Measurements from ENCODE around the gene CNTF.

The CNTF gene

DNA sequence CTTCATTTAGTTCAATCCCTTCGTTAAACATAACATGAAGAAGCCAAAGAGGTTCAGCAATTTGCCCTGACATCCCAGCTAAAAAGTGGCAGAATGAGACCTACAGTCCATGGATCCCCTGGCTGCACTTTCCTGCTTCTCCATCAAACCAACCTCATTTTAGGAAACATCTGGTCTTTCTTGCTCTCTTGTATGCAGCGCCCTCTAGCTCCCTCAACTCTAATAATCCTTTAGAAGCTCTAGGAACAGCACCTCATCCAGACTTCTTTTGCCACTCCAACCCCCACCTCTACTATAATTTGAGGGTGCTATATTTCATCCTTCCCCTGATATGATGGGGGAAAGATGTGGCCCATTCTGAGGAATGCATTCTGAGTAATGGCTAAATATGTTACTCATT lies 7.4 kb downstream of the CNTF start:
- DNase-seq (ENCODE audit: low read depth) = peak; percentile 72
- TF ChIP-seq, protein P1, sequence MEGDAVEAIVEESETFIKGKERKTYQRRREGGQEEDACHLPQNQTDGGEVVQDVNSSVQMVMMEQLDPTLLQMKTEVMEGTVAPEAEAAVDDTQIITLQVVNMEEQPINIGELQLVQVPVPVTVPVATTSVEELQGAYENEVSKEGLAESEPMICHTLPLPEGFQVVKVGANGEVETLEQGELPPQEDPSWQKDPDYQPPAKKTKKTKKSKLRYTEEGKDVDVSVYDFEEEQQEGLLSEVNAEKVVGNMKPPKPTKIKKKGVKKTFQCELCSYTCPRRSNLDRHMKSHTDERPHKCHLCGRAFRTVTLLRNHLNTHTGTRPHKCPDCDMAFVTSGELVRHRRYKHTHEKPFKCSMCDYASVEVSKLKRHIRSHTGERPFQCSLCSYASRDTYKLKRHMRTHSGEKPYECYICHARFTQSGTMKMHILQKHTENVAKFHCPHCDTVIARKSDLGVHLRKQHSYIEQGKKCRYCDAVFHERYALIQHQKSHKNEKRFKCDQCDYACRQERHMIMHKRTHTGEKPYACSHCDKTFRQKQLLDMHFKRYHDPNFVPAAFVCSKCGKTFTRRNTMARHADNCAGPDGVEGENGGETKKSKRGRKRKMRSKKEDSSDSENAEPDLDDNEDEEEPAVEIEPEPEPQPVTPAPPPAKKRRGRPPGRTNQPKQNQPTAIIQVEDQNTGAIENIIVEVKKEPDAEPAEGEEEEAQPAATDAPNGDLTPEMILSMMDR (IDR thresholded peaks at IDR 0.05; ENCODE audit: low read length, missing control alignments) = peak; percentile 75
- H3K4me3 ChIP-seq (replicated peaks; ENCODE audit: low read depth, low read length) = no peak overlapping the region

DNA sequence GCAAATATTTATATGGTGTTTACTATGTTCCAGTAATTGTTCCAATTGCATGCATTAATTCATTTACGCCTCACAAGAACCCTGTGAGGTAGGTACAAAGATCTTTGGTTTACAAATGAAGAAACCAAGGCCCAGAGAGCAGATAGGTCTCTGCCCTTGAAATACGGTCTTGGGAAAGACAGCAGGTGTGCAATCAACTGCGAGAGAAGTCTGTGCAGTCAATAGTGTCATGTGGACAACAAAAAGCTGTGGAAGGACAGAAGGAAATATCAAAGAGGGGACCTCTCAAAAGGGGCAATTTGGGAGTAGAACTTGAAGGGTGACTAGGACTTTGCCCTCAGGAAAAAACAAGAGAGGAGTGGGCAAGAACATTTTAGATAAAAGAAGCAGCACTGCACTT lies 8.9 kb downstream of the CNTF start:
- TF ChIP-seq, protein P1 (IDR thresholded peaks at IDR 0.05; ENCODE audit: low read length, missing control alignments) = no peak
- no peak overlapping the region for H3K4me3 ChIP-seq (replicated peaks; ENCODE audit: low read depth, low read length)

DNA sequence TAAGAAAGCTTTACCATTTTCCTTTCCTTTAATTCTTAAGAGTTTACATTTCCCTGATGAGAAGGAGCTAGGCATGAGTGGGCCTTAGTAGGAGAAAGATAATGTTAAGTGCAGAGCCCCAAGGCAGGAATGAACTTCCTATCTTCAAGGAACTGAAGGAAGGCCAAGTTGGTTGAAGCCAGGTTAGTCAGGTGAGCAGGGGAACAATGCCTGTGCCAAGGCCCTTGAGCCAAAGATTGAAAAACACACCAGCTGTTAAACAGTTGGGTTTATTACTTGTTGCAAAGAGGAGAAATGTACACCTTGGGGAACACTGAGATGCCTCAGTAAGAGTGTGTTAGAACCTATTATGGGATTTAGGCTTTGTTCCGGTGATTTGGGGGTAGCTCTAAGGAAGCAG lies 10.0 kb downstream of the CNTF start:
- TF ChIP-seq, protein P1 (IDR thresholded peaks at IDR 0.05; ENCODE audit: low read length, missing control alignments) = no peak
- no peak for DNase-seq (ENCODE audit: low read depth)
- no peak overlapping the region for H3K4me3 ChIP-seq (replicated peaks; ENCODE audit: low read depth, low read length)

More for the DNA sequence above, 8.9 kb downstream of the CNTF start:
- no peak for DNase-seq (ENCODE audit: low read depth)

DNA sequence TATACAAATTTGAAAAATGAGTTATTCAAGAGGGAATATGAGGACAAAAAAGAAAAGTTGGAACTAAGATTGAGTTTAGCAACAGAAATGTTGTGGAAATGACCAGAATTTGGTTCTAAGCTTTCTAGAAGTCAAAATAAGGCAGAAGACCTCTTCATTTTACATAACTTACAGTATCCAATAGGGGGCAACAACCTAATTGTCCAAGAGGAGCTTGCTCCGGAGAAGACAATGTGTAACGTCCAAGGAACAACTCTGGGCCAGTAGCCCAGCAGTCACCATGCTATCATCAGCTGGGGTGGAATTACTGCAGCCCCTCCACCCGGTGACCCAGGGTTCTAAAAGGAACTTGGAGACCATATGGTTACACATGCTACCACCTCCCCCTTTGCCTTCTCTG lies 14.1 kb downstream of the CNTF start:
- no peak overlapping the region for H3K4me3 ChIP-seq (replicated peaks; ENCODE audit: low read depth, low read length)
- DNase-seq (ENCODE audit: low read depth) = no peak
- TF ChIP-seq, protein P1 (IDR thresholded peaks at IDR 0.05; ENCODE audit: low read length, missing control alignments) = no peak

DNA sequence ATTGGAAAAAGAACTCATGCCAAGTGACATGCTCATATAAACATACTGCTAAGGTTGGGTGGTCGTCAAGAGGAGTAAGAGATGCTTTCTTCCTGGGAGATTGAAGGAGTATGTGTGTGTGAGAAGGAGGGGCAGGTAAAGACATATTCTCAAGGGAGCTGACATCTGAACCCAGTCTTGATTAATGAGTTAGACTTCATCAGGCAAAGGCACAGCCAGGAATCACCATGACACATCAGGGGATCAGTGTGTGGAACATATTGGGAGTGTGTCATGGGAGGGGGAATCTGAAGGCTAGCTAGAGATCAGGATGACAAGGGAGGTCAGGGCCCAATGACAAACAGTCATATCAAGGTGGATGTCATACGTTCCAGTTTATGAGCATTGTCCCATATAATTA lies 14.9 kb downstream of the CNTF start:
- TF ChIP-seq, protein P1 (IDR thresholded peaks at IDR 0.05; ENCODE audit: low read length, missing control alignments) = no peak
- H3K4me3 ChIP-seq (replicated peaks; ENCODE audit: low read depth, low read length) = no peak overlapping the region
- DNase-seq (ENCODE audit: low read depth) = no peak

DNA sequence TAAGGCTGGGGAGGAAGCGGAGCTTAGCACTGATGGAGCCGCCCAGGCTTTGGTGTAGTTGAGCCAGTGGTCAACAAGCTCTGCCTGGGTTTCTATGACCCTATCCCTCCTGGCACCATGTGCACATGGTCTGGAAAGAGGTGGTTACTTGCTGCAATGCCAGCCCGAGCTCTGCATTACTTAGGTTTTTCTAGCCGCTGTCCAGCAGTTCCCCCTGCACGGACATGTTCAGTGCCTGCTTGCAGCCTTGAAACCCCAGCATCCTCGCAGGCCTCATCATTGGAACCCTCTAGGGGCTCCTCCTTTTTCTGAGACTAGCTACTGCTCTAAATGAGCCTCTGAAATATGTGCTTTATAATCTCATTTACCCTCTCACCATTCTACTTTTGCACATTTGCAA lies 16.6 kb downstream of the CNTF start:
- no peak for DNase-seq (ENCODE audit: low read depth)
- TF ChIP-seq, protein P1 (IDR thresholded peaks at IDR 0.05; ENCODE audit: low read length, missing control alignments) = no peak
- no peak overlapping the region for H3K4me3 ChIP-seq (replicated peaks; ENCODE audit: low read depth, low read length)

DNA sequence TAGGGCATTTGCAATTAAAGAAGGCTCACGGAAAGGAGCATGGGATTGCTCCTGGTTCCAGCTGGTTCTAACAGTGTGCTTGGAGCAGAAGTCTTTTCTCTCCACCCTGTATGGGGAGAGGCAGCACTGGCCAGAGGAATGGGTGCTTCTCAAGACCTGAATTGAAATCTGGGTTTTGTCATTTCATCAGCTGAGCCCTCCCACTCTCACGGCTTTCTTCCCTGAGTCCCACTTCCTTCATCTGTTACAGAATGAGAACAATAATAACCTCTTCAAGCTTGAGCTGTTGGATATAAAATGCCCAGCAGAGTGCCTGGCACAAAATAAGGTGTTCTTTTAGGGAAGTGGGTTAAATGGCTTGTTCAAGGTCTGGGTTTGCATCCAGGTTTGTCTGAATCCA lies 17.2 kb downstream of the CNTF start:
- DNase-seq (ENCODE audit: low read depth) = no peak
- TF ChIP-seq, protein P1 (IDR thresholded peaks at IDR 0.05; ENCODE audit: low read length, missing control alignments) = no peak
- no peak overlapping the region for H3K4me3 ChIP-seq (replicated peaks; ENCODE audit: low read depth, low read length)

Measured in fibroblast of pulmonary artery (primary cell).